HG03342 (cell line): ENCODE results near the gene APCDD1L.

Experiments used
- ATAC-seq: cut with Tn5 transposase; IDR thresholded peaks from one replicate; pipeline ENCODE4 v1.9.1; 2021; ENCODE audit warnings: mild to moderate bottlenecking, moderate library complexity; ENCODE audit not compliant: unreplicated experiment

Gene APCDD1L

DNA sequence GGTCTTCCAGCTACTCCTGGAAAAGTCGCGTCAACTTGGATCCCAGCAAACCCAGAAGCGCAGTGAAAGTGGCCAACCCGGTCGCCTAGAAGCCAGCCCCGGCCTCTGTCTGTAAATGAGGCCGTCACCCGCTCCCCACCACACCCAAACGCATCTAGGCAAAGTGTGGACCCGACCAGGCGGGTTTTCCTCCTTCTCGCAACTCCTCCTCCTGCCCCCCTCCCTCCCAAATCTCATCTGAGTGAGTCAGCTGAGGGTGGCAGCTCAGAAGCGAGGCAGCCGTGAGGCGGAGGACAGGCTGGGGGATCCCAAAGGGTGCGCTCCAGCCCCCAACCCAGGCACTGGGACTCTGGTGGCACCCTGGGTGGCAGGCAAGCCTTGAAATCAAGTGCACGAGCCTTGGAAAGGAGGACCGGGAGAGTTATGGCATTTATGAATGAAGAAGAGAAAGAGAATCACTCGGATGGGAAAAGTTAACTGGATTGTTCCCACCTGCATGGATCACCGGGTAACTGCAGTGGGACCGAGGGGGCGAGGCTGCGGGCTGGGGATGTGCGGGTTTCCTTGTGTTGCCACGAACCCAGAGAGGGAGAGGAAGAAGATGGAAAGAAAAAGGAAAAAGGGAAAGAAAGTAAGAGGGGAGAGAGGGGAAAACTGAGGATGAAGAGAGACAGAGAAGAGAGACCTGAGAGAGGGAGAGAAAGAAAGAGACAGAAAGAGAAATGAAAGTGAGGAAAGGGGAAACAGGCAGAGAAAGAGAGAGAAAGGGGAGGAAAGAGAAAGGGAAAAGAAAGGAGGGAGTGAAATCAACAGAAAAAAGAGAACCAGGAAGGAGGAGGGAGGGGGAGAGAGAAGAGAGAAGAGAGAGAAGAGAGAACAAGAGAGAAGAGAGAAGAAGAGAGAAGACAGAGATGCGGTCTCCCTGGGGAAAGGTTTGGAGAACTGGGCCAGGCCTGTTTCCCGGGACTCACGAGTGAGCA is at the start of gene APCDD1L:
Gene APCDD1L (minus strand): TSS at position 167 of the 980 bp plus-strand sequence. CDS start 692 bp downstream, outside the sequence.
- ATAC-seq = no peak

DNA sequence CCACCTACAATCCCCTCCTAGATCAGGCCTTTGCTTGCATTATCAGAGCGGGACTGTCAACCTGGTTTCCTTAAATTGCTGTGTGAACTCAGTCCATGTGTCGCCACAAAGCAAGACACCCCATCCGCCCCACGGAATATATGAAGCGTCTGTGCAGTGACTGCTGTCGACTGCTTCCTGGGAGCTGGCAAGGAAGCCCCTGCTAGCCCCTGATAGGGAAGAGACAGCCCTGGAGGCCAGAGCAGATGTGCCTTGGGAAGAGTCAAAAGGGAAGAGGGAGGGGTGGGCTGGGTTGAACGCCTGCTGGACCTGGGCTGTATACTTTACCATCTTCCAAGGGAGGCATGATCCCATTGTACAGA is 44.1 kb upstream of the APCDD1L start:
- no peak for ATAC-seq

DNA sequence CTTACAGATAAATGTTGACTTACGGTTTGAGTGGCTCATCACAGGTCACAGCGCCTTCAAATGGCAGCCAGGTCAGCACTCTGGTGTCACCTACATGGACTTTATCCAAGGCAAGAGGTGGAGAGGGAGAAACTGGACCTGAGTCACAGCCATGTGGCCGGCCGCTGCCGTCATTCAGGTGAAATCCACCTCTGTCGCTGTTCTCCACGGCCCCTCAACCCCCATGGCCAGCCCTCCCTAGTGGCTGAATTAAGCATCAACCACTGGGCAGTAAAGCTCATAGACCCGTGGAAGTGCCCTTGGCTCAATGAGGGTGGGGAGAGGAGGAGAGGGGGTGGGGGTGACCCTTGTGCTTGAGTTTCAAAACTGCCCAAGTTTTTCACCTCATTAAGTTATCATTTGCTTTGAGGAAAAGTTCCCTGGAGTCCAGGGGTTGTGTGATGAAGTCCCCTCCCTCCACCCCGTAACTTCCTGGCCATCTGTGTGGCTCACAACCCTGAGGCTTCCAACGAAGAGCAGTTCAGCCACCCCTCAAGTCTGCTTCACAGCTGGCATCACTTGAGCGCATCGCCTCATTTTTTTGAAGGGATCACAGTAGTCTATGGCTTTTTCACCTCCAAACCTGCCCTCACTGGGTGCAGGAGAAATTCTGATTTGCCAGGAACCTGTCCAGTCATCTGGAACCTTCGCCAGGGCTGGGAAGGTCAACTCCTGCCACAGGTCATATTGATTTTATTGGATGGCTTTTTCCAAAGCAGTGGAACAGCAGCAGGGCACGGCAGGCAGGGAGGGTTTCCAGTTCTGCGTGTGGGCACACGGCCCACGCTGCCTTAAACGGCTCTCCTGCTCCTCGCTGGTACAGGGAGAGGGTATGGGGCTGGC is 43.5 kb upstream of the APCDD1L start:
- no peak for ATAC-seq

- no peak for ATAC-seq
Observed at GRCh38 chr20:58557733-58558342, 42.6 kb upstream of the APCDD1L start.

DNA sequence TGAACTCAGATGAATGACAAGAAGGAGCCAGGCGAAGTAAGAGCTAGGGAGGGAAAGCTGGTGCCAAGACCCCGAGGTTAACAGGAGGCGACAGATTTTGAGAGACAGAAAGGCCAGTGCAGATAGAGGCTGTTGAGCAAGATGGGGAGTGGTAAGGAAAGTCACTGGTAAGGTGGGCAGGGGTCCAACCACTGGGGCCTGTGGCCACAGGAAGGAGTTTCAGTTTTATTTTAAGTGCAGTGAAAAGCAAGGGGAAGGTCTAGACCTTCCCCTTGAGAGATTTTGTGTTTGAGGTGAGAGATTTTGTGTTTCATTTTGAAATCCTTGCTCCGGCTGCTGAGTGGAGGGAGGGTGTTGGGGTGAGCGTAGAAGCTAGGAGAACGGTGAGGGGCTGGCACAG is 41.8 kb upstream of the APCDD1L start:
- ATAC-seq = no peak

- ATAC-seq = no peak
Observed at GRCh38 chr20:58555078-58555765, 40.0 kb upstream of the APCDD1L start.

DNA sequence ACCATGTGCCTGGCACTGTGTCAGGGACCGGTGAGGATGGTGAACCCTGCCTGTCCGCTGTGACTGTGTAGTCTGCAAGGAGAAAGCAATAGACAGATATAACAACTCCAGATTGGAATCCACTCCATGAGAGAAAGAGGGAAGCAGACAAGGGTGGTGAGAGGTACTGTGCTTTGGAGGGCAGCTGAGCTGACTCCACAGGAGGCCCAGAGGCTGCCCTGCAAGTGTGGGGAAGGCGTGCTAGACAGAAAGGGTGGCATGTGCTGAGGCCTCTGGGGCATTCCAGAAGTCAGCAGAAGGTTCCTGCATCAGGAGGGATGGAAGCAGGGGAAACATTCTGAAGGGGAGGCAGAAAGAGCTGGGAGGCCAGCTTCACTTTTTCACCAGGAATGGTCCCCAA is 39.3 kb upstream of the APCDD1L start:
- ATAC-seq = no peak

DNA sequence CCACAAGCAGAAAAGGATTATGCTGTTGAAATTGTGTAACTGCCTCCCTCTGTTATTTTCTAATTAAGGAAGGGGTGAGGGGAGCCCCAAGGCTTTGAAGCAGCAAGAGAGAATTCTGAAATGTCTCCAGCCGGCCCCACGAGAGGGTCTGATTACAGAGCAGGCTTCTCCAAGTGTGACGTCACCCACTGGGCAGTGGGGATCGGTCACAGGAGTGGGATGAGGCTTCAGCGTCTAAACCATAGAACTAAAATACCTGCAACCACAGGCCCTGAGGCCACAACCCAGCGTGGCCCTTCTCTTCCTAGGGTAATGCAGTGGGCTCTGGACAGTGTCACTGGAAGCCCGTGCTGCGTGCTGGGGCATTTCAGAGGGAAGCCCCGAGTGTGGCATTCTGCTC is 38.6 kb upstream of the APCDD1L start:
- no peak for ATAC-seq

- ATAC-seq = no peak
Observed at GRCh38 chr20:58553166-58553696, 38.0 kb upstream of the APCDD1L start.

DNA sequence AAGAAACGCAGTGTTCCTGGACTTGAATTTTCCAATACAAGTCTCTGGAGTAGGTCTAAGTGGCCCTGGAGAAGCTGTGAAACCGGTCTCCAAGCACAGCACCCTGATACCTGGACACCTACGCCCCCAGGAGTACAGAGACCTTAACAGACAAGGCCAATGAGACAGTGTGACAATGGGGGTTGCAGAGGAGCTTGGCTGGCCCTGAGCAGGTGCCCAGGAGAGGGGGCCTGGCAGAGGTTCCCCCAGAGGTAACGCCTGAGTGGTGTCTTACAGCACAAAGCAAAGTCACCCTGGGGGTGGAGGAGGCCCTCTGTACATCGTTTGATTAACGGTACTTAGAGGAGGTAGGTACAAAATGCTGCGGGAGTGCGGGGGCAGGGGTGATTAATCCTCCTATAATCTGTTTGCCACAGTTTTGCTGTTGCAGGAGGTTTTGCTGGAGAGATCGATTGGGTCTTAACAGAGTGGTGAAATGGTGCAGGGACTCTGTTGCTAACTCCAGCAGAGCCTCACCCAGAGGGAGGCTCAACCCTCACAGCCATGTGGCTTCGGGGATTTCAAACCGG is 37.3 kb upstream of the APCDD1L start:
- ATAC-seq = no peak

DNA sequence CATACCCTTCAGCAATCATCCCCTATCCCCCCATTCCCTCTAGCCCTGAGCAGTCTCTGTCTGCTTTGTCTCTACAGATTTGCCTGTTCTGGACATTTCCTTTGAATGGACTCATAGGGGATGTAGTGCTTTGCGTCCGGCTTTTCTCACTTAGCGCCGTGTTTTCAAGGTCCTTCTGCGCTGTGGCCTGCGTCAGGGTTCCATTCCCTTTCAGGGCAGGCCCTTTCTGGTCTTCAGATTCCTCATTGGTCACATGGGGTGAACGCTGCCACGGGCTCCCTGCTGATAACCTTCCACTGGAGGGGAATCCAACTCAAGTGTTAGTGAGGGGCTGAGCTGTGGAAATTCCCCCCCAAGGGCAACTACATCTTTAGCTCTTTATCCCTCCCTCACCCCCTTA is 36.4 kb upstream of the APCDD1L start:
- no peak for ATAC-seq

- no peak for ATAC-seq
Observed at GRCh38 chr20:58550275-58551059, 35.3 kb upstream of the APCDD1L start.

- no peak for ATAC-seq
Observed at GRCh38 chr20:58549231-58550209, 34.3 kb upstream of the APCDD1L start.

DNA sequence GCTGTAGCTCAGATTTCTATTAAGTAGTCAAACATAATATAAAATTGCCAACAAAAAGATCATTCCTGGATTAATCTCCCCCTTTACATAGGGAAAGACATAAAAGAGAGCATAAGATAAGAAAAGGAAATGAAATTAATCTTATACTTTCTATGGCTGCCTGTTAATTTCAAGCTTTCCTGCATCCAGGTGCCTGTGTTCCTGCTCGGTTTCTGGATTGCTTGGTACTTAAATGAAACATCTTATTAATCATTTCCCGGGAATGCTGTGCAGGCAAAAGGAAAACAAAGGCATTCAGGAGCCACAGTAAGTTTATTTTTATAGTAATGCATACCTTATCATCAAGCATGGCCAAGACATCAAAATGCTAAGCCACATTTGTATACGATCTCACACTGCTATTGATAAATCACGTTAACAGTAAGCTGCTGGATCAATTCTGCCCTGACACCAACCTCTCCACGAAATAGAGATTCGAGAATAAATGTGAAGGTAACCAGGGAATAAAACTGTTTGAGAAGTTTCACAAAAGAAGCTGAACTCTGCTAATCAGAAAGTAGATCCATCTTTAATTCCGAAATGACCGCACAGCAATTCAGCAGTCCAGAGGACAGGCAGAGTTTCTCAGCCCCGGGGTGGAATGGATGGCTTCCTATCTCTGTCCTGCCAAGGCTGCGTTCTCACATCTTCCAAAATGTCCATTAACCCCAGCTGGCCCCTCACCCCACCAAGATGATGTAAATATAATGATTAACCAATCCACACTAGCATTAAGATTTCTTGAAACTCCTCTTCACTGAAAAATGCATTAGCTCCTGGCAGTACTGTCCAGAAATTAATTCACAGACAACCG is 32.6 kb upstream of the APCDD1L start:
- no peak for ATAC-seq

DNA sequence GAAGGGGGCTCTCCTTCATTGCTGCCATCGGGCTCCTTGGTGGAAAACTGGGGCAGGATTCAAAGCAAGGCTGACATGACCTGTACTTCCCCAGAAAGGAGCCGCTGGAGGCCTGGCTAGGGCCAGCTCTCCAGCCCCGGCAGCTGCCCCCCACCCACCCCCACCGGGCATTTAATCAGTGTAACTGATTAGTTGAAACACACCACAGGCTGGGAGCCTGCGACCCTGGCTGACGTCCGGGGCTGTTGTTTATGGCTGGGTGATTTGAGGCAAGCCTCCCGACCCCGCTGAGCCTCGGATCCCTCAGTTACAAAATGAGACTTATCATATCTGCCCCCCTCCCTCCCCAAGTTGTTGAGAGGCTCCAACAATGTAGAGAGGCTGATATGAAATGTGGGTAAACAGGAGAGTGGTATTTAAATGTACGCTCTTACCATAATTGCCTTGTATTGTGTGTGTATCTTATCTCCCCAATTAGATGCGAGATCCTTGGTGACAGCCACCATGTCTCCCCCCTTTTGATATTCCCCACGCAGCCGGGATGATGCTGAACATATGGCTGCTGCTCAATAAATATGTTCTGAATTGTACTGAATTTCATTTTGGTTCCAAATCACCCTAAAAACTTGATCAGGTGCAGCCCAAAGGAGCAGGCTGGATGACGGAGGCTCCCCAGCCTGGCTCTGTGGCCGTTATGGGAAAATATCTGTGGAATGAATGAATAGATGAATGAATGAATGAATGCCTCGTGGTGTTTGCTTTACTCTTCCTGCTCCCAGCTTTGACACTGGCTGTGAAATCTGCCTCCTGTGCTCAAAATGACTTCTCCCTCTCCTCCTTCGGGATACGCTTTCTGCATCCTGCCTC is 31.8 kb upstream of the APCDD1L start:
- no peak for ATAC-seq

- no peak for ATAC-seq
Observed at GRCh38 chr20:58546416-58546711, 31.2 kb upstream of the APCDD1L start.
